NCI-H526 (cell line): ENCODE measurements around the gene KANSL2.
A peak's percentile ranks its signal among the peaks of the same experiment; 100 is the strongest.
"Not testable (repeated sequence)": the region's sequence is repeated elsewhere in the genome, so short reads cannot be mapped to it uniquely, and the experiment has no call there.

ENCODE experiments used
- DNase-seq, 2 experiments: peaks; one replicate each; lab custom pipeline; 2025; lab: John Stamatoyannopoulos, UW

Gene KANSL2

GRCh38 chr12:48683534-48683933 is 1.5 kb upstream of the KANSL2 start:
- no peak for DNase-seq

- no peak for DNase-seq
Measured at GRCh38 chr12:48682927-48683326, 889 bp upstream of the KANSL2 start.

DNA sequence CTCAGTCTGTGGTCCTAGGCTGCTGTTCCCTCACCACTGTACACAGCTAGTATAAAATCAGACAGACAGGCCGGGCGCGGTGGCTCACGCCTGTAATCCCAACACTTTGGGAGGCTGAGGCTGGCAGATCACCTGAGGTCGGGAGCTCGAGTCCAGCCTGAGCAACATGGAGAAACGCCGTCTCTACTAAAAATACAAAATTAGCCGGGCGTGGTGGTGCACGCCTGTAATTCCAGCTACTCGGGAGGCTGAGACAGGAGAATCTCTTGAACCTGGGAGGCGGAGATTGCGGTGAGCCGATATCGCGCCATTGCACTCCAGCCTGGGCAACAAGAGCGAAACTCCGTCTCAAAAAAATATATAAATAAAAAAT is 481 bp upstream of the KANSL2 start:
- DNase-seq = not testable (repeated sequence)

DNA sequence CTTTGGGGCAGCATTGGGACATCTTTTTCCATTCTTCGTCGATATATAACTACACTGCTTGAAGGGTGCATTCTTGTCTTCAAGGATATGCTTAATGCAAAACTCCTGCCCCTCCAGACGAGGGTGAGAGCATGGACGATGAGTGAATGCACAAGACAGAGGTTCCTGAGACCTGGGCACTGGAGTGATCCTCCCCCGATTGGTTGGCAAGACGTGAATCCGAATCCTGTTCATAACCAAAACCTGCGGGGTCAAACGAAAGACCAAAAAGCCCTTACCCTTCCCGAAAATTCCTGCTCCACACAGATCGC is 684 bp downstream of the KANSL2 start:
- peak in 1 of 2 experiments; percentile 45 for DNase-seq

DNA sequence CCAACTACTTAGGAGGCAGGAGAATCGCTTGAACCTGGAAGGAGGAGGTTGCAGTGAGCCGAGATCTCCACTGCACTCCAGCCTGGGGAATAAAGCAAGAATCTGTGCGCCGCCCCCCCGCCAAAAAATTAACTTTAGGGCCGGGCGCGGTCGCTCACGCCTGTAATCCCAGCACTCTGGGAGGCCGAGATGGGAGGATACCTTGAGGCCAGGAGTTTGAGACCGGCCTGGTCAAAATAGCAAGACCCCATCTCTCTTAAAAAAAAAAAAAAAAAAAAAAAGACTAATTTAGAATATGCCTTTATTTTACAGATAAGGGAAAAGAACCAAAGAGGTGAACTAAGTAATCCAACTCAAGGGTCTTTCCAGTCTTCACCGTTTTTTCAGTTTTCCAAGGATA is 1.2 kb downstream of the KANSL2 start:
- no peak for DNase-seq

DNA sequence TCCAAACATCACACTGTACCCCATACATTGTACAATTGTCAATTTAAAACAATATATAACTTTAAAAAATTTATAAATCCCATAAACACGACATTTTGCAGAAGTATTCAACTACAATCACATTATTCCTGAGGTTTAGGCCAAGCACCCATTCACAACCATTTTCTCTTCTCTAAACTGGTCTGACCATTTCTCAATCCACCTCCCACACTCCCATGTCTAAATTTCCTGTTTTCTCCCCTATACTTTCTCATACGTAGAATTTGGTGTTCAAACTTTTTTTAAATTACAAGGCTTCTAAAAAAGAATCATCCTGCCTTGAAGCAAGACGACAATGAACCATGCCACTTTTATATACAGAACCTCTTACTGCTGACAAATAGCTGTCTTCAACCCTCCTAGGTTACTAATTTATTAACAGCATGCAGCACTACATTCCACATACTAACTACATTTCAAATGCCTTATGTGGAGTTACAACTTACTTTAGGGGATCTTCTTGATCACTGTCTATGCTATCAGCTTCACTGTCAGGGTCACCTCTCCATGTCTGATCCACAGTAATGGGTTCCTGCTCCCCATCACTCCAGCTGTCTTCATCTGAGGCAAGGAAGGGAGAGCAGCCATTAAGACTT is 3.4 kb downstream of the KANSL2 start:
- DNase-seq = no peak

- DNase-seq = no peak
Measured at GRCh38 chr12:48671231-48671856, 10.7 kb downstream of the KANSL2 start.

DNA sequence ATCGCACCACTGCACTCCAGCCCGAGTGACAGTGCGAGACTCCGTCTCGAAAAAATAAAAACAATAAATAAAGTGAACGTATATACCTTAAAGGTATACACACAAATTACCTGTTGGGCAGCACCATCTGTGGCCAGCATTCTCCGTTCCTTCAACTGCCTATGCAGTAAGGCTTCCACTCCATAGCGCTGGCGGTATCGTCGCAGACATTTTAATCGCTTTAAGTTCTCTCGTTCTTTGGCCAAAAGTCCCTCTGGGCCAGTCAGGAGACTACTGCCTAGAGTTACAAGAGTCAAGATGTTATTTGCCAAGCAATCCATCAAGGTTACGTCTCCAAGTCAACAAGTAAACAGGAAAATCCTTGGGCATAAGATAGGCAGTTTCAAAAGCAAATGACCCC is 13.0 kb downstream of the KANSL2 start:
- DNase-seq = no peak

DNA sequence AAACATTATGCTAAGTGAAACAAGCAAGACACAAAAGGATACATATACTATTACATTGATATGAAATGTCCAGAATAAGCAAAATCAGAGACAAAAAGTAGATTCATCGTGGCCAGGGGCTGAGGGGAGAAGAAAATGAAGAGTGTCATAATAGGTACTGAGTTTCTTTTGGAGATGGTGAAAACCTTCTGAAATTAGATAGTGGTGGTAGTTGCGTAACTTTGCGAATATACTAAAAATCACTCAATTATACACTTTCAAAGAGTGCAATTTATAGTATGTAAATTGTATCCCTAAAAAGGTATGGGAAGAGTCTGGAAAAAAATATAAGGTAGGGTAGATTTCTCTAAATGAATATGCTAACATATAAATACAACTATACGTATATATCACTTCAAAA is 22.2 kb downstream of the KANSL2 start:
- DNase-seq = no peak

GRCh38 chr12:48651681-48652080 is 30.4 kb downstream of the KANSL2 start:
- DNase-seq = no peak

GRCh38 chr12:48645354-48645753 is 36.7 kb downstream of the KANSL2 start:
- DNase-seq = not testable (repeated sequence)

GRCh38 chr12:48643011-48643410 is 39.0 kb downstream of the KANSL2 start:
- DNase-seq = no peak

- DNase-seq = not testable (repeated sequence)
Measured at GRCh38 chr12:48641752-48642555, 40.1 kb downstream of the KANSL2 start.

DNA sequence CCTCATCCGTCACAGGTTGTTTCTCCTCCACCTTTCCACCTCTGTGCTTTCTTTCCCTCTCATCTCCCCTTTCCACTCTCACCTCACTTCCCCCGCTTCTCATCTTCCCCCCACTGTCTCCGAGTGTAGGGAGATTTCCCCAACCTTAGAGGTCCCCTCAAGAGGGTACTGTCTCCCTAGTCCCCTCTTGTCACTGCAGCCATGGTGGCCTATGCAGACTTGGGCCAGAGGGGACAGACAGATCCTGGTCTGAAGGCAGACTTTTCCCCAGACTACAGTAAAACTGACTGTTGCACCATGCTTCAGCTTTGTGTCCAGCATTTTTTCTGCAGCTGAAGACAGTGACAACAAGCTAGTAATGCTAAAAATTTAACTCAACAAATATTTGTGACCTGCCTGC is 41.2 kb downstream of the KANSL2 start:
- no peak for DNase-seq

- no peak for DNase-seq
Measured at GRCh38 chr12:48640428-48640827, 41.6 kb downstream of the KANSL2 start.

DNA sequence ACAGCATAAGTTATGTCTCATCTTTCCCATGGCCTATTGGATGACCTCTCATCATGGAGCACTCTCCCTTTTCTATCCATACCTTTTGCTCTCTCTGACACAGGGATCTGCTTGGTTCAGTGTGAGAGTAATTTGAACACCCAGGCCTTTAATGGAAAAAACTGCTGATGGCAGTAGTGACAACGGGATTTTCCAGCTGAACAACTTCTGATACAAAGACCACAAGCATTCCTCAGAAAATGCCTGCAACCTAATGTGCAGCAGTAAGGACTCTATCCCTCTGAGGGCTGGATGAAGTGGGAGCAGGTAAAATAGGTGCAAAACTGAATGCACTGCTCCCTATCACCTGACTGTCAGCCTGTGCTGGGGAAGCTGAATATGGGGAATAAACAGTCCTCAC is 51.0 kb downstream of the KANSL2 start:
- DNase-seq = no peak

- DNase-seq = no peak
Measured at GRCh38 chr12:48630346-48630745, 51.7 kb downstream of the KANSL2 start.

DNA sequence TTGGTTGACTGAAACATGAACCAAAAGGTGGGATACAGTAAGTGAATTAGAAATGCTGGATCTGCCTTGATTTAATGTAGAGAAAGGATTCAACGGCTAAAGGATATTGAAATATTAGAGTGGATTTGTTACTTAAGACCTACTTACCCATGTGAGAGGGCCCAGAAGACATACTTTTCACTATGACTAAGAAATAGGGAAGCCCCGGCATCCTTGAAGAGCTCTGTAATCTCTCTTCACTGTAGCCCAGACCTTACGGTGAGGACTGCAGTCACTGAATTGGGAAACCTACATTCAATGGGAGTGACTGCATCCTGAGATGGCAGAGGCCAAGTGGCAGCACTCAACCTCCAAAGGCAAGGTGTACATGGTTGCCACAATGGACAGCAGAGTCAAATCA is 52.5 kb downstream of the KANSL2 start:
- DNase-seq = no peak

GRCh38 chr12:48627556-48627955 is 54.5 kb downstream of the KANSL2 start:
- no peak for DNase-seq

GRCh38 chr12:48622997-48623396 is 59.0 kb downstream of the KANSL2 start:
- not testable (repeated sequence) for DNase-seq

GRCh38 chr12:48618541-48618940 is 63.5 kb downstream of the KANSL2 start:
- DNase-seq = peak; percentile 60 to 81

DNA sequence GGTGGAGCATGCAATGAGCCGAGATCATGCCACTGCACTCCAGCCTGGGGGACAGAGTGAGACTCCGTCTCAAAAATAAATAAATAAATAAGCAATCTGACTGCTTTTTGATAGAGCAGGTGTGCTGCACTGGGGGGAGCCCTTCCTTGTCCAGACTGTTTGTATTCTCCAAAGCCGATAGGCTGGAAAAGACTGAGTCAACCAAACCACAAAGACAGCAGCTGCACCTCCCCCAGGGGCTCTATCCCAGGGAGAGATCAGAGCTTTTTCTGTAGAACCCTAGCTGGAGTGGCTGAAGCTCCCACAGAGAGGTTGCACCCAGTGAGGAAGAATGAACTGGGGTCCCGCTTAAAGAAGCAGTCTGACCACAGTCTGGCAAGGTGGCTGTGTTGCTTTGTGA is 66.4 kb downstream of the KANSL2 start:
- no peak for DNase-seq

DNA sequence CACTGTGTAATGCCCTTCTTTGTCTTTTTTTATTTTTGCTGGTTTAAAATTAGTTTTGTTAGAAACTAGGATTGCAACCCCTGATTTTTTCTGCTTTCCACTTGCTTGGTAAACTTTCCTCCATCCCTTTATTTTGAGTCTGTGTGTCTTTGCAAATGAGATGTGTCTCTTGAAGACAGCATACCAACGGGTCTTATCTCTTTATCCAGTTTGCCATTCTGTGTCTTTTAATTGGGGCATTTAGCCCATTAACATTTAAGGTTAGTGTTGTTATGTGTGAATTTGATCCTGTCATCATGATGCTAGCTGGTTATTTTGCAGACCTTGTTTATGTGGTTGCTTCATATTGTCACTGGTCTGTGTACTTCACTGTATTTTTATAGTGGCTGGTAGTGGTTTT is 68.7 kb downstream of the KANSL2 start:
- DNase-seq = no peak
